ENCODE results near the gene CAMK1.
A peak's percentile ranks its signal among the peaks of the same experiment; 100 is the strongest.

The CAMK1 gene

GRCh38 chr3:9746330-9746729 is 23.4 kb downstream of the CAMK1 start:
- no peak for DNase-seq (ENCODE audit: low read depth)
- H3K4me3 ChIP-seq (ENCODE audit: low read depth, low read length) = no peak overlapping the region
- TF ChIP-seq, protein P1, sequence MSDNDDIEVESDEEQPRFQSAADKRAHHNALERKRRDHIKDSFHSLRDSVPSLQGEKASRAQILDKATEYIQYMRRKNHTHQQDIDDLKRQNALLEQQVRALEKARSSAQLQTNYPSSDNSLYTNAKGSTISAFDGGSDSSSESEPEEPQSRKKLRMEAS (IDR thresholded peaks at IDR 0.05; ENCODE audit: low read depth, low read length) = peak; percentile 15; the same call in 1 of the 2 replicates
- TF ChIP-seq POLR2A (IDR thresholded peaks at IDR 0.05; ENCODE audit: extremely low read depth, insufficient read length) = no peak

- TF ChIP-seq MYC (IDR thresholded peaks at IDR 0.05; ENCODE audit: low read depth, low read length) (no peak), POLR2A (IDR thresholded peaks at IDR 0.05; ENCODE audit: extremely low read depth, insufficient read length) (no peak)
- TF ChIP-seq, protein P1 (IDR thresholded peaks at IDR 0.05; ENCODE audit: low read depth, low read length) = no peak
- no peak overlapping the region for H3K4me3 ChIP-seq (ENCODE audit: low read depth, low read length)
- DNase-seq (ENCODE audit: low read depth) = no peak
Measured at GRCh38 chr3:9745521-9745920, 24.2 kb downstream of the CAMK1 start.

- TF ChIP-seq, protein P1 (IDR thresholded peaks at IDR 0.05; ENCODE audit: low read depth, low read length) = no peak
- TF ChIP-seq MYC (IDR thresholded peaks at IDR 0.05; ENCODE audit: low read depth, low read length) (no peak), POLR2A (IDR thresholded peaks at IDR 0.05; ENCODE audit: extremely low read depth, insufficient read length) (no peak)
- TF ChIP-seq, protein P2, sequence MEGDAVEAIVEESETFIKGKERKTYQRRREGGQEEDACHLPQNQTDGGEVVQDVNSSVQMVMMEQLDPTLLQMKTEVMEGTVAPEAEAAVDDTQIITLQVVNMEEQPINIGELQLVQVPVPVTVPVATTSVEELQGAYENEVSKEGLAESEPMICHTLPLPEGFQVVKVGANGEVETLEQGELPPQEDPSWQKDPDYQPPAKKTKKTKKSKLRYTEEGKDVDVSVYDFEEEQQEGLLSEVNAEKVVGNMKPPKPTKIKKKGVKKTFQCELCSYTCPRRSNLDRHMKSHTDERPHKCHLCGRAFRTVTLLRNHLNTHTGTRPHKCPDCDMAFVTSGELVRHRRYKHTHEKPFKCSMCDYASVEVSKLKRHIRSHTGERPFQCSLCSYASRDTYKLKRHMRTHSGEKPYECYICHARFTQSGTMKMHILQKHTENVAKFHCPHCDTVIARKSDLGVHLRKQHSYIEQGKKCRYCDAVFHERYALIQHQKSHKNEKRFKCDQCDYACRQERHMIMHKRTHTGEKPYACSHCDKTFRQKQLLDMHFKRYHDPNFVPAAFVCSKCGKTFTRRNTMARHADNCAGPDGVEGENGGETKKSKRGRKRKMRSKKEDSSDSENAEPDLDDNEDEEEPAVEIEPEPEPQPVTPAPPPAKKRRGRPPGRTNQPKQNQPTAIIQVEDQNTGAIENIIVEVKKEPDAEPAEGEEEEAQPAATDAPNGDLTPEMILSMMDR (IDR thresholded peaks at IDR 0.05; ENCODE audit: low read depth, low read length) = no peak
- no peak overlapping the region for H3K4me3 ChIP-seq (ENCODE audit: low read depth, low read length)
- DNase-seq (ENCODE audit: low read depth) = no peak
Measured at GRCh38 chr3:9744162-9744561, 25.6 kb downstream of the CAMK1 start.

DNA sequence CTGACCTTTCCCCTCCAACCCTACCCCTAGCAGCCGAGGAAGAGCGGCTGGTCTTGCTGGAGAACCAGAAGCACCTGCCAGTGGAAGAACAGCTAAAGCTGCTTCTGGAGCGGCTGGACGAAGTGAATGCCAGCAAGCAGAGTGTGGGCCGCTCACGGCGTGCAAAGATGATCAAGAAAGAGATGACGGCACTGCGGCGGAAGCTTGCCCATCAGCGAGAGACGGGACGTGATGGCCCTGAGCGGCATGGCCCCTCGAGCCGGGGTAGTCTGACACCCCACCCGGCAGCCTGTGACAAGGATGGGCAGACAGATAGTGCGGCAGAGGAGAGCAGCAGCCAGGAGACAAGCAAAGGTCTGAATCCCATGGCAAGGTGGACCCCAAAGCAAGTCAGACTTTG is 26.2 kb downstream of the CAMK1 start:
- TF ChIP-seq, protein P2 (IDR thresholded peaks at IDR 0.05; ENCODE audit: low read depth, low read length) = no peak
- no peak for TF ChIP-seq POLR2A (IDR thresholded peaks at IDR 0.05; ENCODE audit: extremely low read depth, insufficient read length)
- TF ChIP-seq, protein P1 (IDR thresholded peaks at IDR 0.05; ENCODE audit: low read depth, low read length) = no peak
- TF ChIP-seq MYC (IDR thresholded peaks at IDR 0.05; ENCODE audit: low read depth, low read length) = no peak
- no peak for DNase-seq (ENCODE audit: low read depth)
- no peak overlapping the region for H3K4me3 ChIP-seq (ENCODE audit: low read depth, low read length)

DNA sequence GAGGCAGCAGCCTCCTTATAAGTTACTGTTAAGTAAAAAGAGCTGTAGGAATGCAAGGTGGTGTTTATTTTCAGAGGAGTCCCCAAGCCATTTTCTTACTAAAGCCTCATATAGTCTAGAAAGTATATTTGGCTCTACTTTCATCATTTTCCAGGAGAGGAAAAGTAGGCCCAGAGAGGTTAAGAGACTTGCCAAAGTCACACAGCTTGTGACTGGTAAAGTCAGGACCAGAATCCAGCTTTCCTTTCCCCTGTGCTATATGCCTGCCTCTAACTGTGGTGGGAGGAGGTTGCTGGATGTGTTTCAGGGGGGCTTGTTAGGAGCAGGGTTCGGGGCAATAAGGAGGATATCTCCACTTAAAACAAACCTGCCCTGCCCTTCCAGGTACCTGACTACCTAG is 27.2 kb downstream of the CAMK1 start:
- DNase-seq (ENCODE audit: low read depth) = no peak
- no peak overlapping the region for H3K4me3 ChIP-seq (ENCODE audit: low read depth, low read length)
- TF ChIP-seq, protein P1 (IDR thresholded peaks at IDR 0.05; ENCODE audit: low read depth, low read length) = no peak
- TF ChIP-seq MYC (IDR thresholded peaks at IDR 0.05; ENCODE audit: low read depth, low read length) (no peak), POLR2A (IDR thresholded peaks at IDR 0.05; ENCODE audit: extremely low read depth, insufficient read length) (no peak)
- TF ChIP-seq, protein P2 (IDR thresholded peaks at IDR 0.05; ENCODE audit: low read depth, low read length) = no peak

GRCh38 chr3:9739181-9739580 is 30.6 kb downstream of the CAMK1 start:
- H3K4me3 ChIP-seq (ENCODE audit: low read depth, low read length) = no peak overlapping the region
- TF ChIP-seq POLR2A (IDR thresholded peaks at IDR 0.05; ENCODE audit: extremely low read depth, insufficient read length) (no peak), MYC (IDR thresholded peaks at IDR 0.05; ENCODE audit: low read depth, low read length) (no peak)
- TF ChIP-seq, protein P1 (IDR thresholded peaks at IDR 0.05; ENCODE audit: low read depth, low read length) = no peak
- TF ChIP-seq, protein P2 (IDR thresholded peaks at IDR 0.05; ENCODE audit: low read depth, low read length) = no peak
- no peak for DNase-seq (ENCODE audit: low read depth)
